ENCODE data around the gene ACSM6. TPM values are rescaled to one million over a fixed set of nuclear protein-coding genes. Genes with fewer than 3 reads are reported as not detected.
A peak's percentile ranks its signal among the peaks of the same experiment; 100 is the strongest.

The ACSM6 gene
- polyA plus RNA-seq, 1 donor (not counting 4 experiments of a cell fraction or from before 2014, with no cell fraction given): not detected

- Histone ChIP-seq H3K27ac (ENCODE audit: control insufficient read depth, insufficient read depth, low read length) (peak overlapping the region; percentile 85), H3K9ac (ENCODE audit: control insufficient read depth, extremely low read depth, insufficient read depth, low read length) (no peak overlapping the region), H3K79me2 (ENCODE audit: control insufficient read depth, insufficient read depth, low read length) (peaks cover 42% of the 10 kb centered on the region), H3K4me2 (ENCODE audit: control insufficient read depth, extremely low read depth, insufficient read depth, low read depth, low read length) (no peak overlapping the region), H4K20me1 (ENCODE audit: control insufficient read depth, extremely low read depth, insufficient read depth, low read length) (no peaks in the 10 kb centered on the region), H3K4me1 (ENCODE audit: control insufficient read depth, extremely low read depth, insufficient read depth, low read length) (peaks cover 67% of the 10 kb centered on the region), H3K27me3 (ENCODE audit: control insufficient read depth, extremely low read depth, insufficient read depth, low read length) (no peaks in the 10 kb centered on the region), H3K9me1 (ENCODE audit: control insufficient read depth, extremely low read depth, insufficient read depth, low read length) (no peaks in the 10 kb centered on the region), H3K4me3 (ENCODE audit: control insufficient read depth in 2 of 3, extremely low read depth in 1 of 3, insufficient read depth in 2 of 3, low read depth in 1 of 3, low read length in 3 of 3) (no peak overlapping the region), H3K36me3 (ENCODE audit: control insufficient read depth in 2 of 2, extremely low read depth in 1 of 2, insufficient read depth in 2 of 2, low read length in 2 of 2) (peaks cover 32% of the 10 kb centered on the region in 2 experiments), H2AFZ (ENCODE audit: control insufficient read depth, low read length) (no peak overlapping the region), H3K9me3 (ENCODE audit: control insufficient read depth, low read depth, low read length) (no peaks in the 10 kb centered on the region)
- FAIRE-seq (no peak), DNase-seq (ENCODE audit: low read depth, low spot score) (no peak)
- TF ChIP-seq CTCF (optimal IDR thresholded peaks at IDR 0.05 in 1 of 3, IDR thresholded peaks at IDR 0.05 in 1 of 3, conservative IDR thresholded peaks at IDR 0.05 in 1 of 3; ENCODE audit: extremely low read depth in 1 of 3, insufficient read depth in 2 of 3, low read length in 3 of 3) (no peak), EZH2 (IDR thresholded peaks at IDR 0.05; ENCODE audit: low read length) (no peak)
- dilution Hi-C loops (cut with MboI; ENCODE audit: extremely low pct_ligation_motif_present, low sequenced_read_pairs): no loop called here
Observed at GRCh38 chr10:95262763-95263518, 68.9 kb downstream of the ACSM6 start.

- Histone ChIP-seq H3K27me3 (ENCODE audit: control insufficient read depth, extremely low read depth, insufficient read depth, low read length) (no peaks in the 10 kb centered on the region), H3K79me2 (ENCODE audit: control insufficient read depth, insufficient read depth, low read length) (peaks cover 35% of the 10 kb centered on the region), H3K9me1 (ENCODE audit: control insufficient read depth, extremely low read depth, insufficient read depth, low read length) (no peaks in the 10 kb centered on the region), H3K27ac (ENCODE audit: control insufficient read depth, insufficient read depth, low read length) (peak overlapping the region; percentile 85), H3K4me1 (ENCODE audit: control insufficient read depth, extremely low read depth, insufficient read depth, low read length) (peaks cover 76% of the 10 kb centered on the region), H3K9me3 (ENCODE audit: control insufficient read depth, low read depth, low read length) (no peaks in the 10 kb centered on the region), H2AFZ (ENCODE audit: control insufficient read depth, low read length) (no peak overlapping the region), H4K20me1 (ENCODE audit: control insufficient read depth, extremely low read depth, insufficient read depth, low read length) (no peaks in the 10 kb centered on the region), H3K4me2 (ENCODE audit: control insufficient read depth, extremely low read depth, insufficient read depth, low read depth, low read length) (peak overlapping the region; percentile 8), H3K36me3 (ENCODE audit: control insufficient read depth in 2 of 2, extremely low read depth in 1 of 2, insufficient read depth in 2 of 2, low read length in 2 of 2) (peaks cover 32 to 39% of the 10 kb centered on the region in 2 experiments), H3K9ac (ENCODE audit: control insufficient read depth, extremely low read depth, insufficient read depth, low read length) (peak overlapping the region; percentile 47), H3K4me3 (ENCODE audit: control insufficient read depth in 2 of 3, extremely low read depth in 1 of 3, insufficient read depth in 2 of 3, low read depth in 1 of 3, low read length in 3 of 3) (no peak overlapping the region)
- dilution Hi-C loops (cut with MboI; ENCODE audit: extremely low pct_ligation_motif_present, low sequenced_read_pairs): no loop called here
- TF ChIP-seq CTCF (optimal IDR thresholded peaks at IDR 0.05 in 1 of 3, IDR thresholded peaks at IDR 0.05 in 1 of 3, conservative IDR thresholded peaks at IDR 0.05 in 1 of 3; ENCODE audit: extremely low read depth in 1 of 3, insufficient read depth in 2 of 3, low read length in 3 of 3): no peak
- TF ChIP-seq EZH2 (IDR thresholded peaks at IDR 0.05; ENCODE audit: low read length): no peak
- DNase-seq (ENCODE audit: low read depth, low spot score): no peak
- no peak for FAIRE-seq
Observed at GRCh38 chr10:95263864-95264226, 69.8 kb downstream of the ACSM6 start.
